Measurements from ENCODE around the gene PARD3B. TPM values are rescaled to one million over a fixed set of nuclear protein-coding genes. Genes with fewer than 3 reads are reported as not detected.

PARD3B gene
- total RNA-seq, 1 experiment from 2014 or later: 3.9 TPM

DNA sequence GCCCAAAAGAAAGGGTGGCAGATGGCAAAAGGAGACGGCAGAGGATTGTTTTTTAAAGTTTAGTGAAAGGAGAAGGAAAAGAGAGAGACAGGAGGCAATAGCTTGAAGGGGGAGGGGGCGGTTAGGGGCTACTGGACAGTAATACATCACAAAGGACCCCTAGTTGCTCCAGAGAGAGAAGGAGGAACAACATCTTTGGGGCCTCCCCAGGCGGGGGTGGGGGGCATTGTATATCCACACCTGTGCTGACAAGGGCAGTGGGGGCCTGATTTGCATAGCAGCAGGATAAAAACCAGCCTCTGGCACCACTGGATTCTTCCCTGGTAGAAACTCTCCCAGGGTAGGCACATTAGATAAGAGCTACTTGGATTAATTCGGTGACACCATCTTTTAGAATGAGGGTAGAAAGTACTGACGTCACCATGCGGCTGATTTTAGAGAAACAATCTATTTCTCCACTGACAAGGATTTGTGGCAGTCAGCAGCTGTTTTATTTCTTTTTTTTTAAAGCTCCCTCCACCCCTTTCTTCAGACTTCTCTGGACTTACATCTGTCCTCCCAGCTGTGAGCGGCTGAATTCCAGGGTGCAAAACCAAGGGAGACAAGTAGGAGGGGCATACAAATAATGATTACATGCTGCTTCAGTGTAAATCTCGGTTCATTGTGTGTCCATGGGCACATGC, 937.3 kb downstream of the PARD3B start:
- BruUV-seq (replicated peaks): no TSS peak

DNA sequence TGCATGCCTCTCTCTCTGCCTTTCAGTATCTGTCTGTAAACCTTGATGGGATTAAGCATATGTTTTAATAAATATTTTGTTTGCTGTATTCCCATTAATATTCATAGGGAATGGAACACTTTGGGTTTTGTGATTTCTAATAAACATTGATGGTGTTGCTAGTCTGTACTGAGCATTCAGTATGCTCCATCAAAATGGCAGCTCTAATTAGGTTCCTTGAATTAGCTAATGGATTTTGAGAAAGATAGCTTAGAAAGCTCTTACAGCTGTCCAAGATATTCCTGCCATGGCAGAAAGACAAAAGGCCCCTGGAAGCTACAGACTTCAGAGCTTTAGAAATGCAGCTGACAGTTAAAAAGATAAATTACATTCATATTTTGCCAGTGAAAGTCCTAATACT, 937.8 kb downstream of the PARD3B start:
- Histone ChIP-seq H4K20me1 (ENCODE audit: low read length) (no peaks in the 10 kb centered on the region), H3K9ac (ENCODE audit: low read length) (no peak overlapping the region), H3K27me3 (ENCODE audit: low read length) (no peaks in the 10 kb centered on the region), H3K4me3 (ENCODE audit: low read length) (no peak overlapping the region), H3K9me2 (replicated peaks; ENCODE audit: low read length) (no peaks in the 10 kb centered on the region), H2AFZ (ENCODE audit: low read length) (no peak overlapping the region), H3K4me1 (ENCODE audit: insufficient read depth, low read length) (no peaks in the 10 kb centered on the region), H3K27ac (ENCODE audit: low read length) (no peak overlapping the region), H3K79me2 (ENCODE audit: low read length) (no peaks in the 10 kb centered on the region), H3K9me3 (ENCODE audit: low read length) (no peaks in the 10 kb centered on the region), H3K4me2 (ENCODE audit: low read length) (no peak overlapping the region), H3F3A (ENCODE audit: low read length, unreplicated experiment) (no peaks in the 10 kb centered on the region), H3K36me3 (ENCODE audit: low read depth, low read length) (no peaks in the 10 kb centered on the region)
- ChIA-PET CTCF (no interaction called here), POLR2A (ENCODE audit: unreplicated experiment) (no interaction called here)
- intact Hi-C loops (cut with micrococcal nuclease): no loop called here
- ATAC-seq: no peak
- no peak for DNase-seq
- no TSS peak for BruUV-seq (replicated peaks)
- TF ChIP-seq EZH2phosphoT487 (IDR thresholded peaks at IDR 0.05; ENCODE audit: borderline replicate concordance, low read length) (no peak), EZH2 (IDR thresholded peaks at IDR 0.05; ENCODE audit: low read length, unreplicated experiment) (no peak)
- TF ChIP-seq, protein P1, sequence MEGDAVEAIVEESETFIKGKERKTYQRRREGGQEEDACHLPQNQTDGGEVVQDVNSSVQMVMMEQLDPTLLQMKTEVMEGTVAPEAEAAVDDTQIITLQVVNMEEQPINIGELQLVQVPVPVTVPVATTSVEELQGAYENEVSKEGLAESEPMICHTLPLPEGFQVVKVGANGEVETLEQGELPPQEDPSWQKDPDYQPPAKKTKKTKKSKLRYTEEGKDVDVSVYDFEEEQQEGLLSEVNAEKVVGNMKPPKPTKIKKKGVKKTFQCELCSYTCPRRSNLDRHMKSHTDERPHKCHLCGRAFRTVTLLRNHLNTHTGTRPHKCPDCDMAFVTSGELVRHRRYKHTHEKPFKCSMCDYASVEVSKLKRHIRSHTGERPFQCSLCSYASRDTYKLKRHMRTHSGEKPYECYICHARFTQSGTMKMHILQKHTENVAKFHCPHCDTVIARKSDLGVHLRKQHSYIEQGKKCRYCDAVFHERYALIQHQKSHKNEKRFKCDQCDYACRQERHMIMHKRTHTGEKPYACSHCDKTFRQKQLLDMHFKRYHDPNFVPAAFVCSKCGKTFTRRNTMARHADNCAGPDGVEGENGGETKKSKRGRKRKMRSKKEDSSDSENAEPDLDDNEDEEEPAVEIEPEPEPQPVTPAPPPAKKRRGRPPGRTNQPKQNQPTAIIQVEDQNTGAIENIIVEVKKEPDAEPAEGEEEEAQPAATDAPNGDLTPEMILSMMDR (conservative IDR thresholded peaks at IDR 0.05; ENCODE audit: low read depth, low read length): no peak

More for the DNA sequence above, 937.3 kb downstream of the PARD3B start:
- Histone ChIP-seq H3K36me3 (ENCODE audit: low read depth, low read length) (no peaks in the 10 kb centered on the region), H3K27ac (ENCODE audit: low read length) (no peak overlapping the region), H3K79me2 (ENCODE audit: low read length) (no peaks in the 10 kb centered on the region), H3K9ac (ENCODE audit: low read length) (no peak overlapping the region), H3K9me3 (ENCODE audit: low read length) (no peaks in the 10 kb centered on the region), H3K4me2 (ENCODE audit: low read length) (no peak overlapping the region), H2AFZ (ENCODE audit: low read length) (no peak overlapping the region), H3K4me1 (ENCODE audit: insufficient read depth, low read length) (0 out of 2 replicates have a peak, but pooled peaks cover 1% of the 10 kb centered on the region), H3K9me2 (replicated peaks; ENCODE audit: low read length) (no peaks in the 10 kb centered on the region), H3K27me3 (ENCODE audit: low read length) (no peaks in the 10 kb centered on the region), H4K20me1 (ENCODE audit: low read length) (no peaks in the 10 kb centered on the region), H3F3A (ENCODE audit: low read length, unreplicated experiment) (no peaks in the 10 kb centered on the region), H3K4me3 (ENCODE audit: low read length) (no peak overlapping the region)
- TF ChIP-seq EZH2phosphoT487 (IDR thresholded peaks at IDR 0.05; ENCODE audit: borderline replicate concordance, low read length) (no peak), EZH2 (IDR thresholded peaks at IDR 0.05; ENCODE audit: low read length, unreplicated experiment) (no peak)
- TF ChIP-seq, protein P1 (conservative IDR thresholded peaks at IDR 0.05; ENCODE audit: low read depth, low read length): no peak
- intact Hi-C loops (cut with micrococcal nuclease): no loop called here
- CTCF ChIA-PET: no interaction called here
- ATAC-seq (no peak), DNase-seq (no peak)
- POLR2A ChIA-PET (ENCODE audit: unreplicated experiment): interaction anchor here (0.5 kb wide), 1 partner anchor 9 kb away, joined by 3 read pairs; no protein-coding TSS in a partner anchor

DNA sequence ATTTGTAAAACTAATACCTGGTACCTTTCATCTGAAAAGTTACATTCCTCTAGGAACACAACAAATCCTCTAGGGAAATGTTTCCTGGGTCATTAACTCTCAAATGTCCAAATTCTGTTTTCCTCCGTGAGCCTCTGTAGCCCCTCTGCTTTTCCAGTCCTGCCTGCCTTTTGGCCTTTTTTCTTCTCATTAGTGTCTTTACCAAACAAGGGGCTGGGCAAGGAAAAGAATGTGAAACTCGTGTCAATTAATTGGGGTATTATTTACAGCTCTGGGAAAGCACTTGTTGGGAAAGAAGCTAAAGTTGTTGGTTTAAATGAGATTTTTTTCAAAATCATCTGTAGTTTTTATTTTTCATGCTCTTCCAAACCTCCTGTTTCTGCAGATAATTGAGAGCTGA, 938.9 kb downstream of the PARD3B start:
- no peaks in the 10 kb centered on the region for H3K9me3 ChIP-seq (ENCODE audit: low read length)
- intact Hi-C loops (cut with micrococcal nuclease): no loop called here
- no peak overlapping the region for H3K4me3 ChIP-seq (ENCODE audit: low read length)
- no peaks in the 10 kb centered on the region for H3K4me1 ChIP-seq (ENCODE audit: insufficient read depth, low read length)
- H2AFZ ChIP-seq (ENCODE audit: low read length): no peak overlapping the region
- no peaks in the 10 kb centered on the region for H3F3A ChIP-seq (ENCODE audit: low read length, unreplicated experiment)
- H3K4me2 ChIP-seq (ENCODE audit: low read length): no peak overlapping the region
- H3K27ac ChIP-seq (ENCODE audit: low read length): no peak overlapping the region
- H3K9me2 ChIP-seq (replicated peaks; ENCODE audit: low read length): no peaks in the 10 kb centered on the region
- H4K20me1 ChIP-seq (ENCODE audit: low read length): no peaks in the 10 kb centered on the region
- CTCF ChIA-PET: no interaction called here
- POLR2A ChIA-PET (ENCODE audit: unreplicated experiment): no interaction called here
- no peak overlapping the region for H3K9ac ChIP-seq (ENCODE audit: low read length)
- no peak for ATAC-seq
- H3K79me2 ChIP-seq (ENCODE audit: low read length): no peaks in the 10 kb centered on the region
- no peak for DNase-seq
- H3K27me3 ChIP-seq (ENCODE audit: low read length): no peaks in the 10 kb centered on the region
- H3K36me3 ChIP-seq (ENCODE audit: low read depth, low read length): no peaks in the 10 kb centered on the region
- TF ChIP-seq EZH2phosphoT487 (IDR thresholded peaks at IDR 0.05; ENCODE audit: borderline replicate concordance, low read length): no peak
- no peak for TF ChIP-seq EZH2 (IDR thresholded peaks at IDR 0.05; ENCODE audit: low read length, unreplicated experiment)
- TF ChIP-seq, protein P1 (conservative IDR thresholded peaks at IDR 0.05; ENCODE audit: low read depth, low read length): no peak
- no TSS peak for BruUV-seq (replicated peaks)

Measured in PC-3 (cell line).